ENCODE results near the gene ACADL.

- TF ChIP-seq CTCF (IDR thresholded peaks at IDR 0.05; ENCODE audit: poor library complexity, severe bottlenecking) (no peak), EZH2 (IDR thresholded peaks at IDR 0.05; ENCODE audit: borderline replicate concordance, insufficient read depth, low read length, poor library complexity, severe bottlenecking) (no peak), EP300 (conservative IDR thresholded peaks at IDR 0.05; ENCODE audit: poor library complexity, severe bottlenecking) (no peak), SMC3 (conservative IDR thresholded peaks at IDR 0.05; ENCODE audit: poor library complexity) (no peak)
Measured at GRCh38 chr2:210267698-210268097, 42.5 kb upstream of the ACADL start.
